Motor neuron (in vitro differentiated cells): Measurements from ENCODE around the gene ZNF791. TPM values are rescaled to one million over a fixed set of nuclear protein-coding genes. Genes with fewer than 3 reads are reported as not detected.

Experiments
- ATAC-seq, 8 experiments: fragments of 200-7000 bp; cut with Tn5 transposase; replicated peaks in 6 of 8; 2 replicates each; pipeline ENCODE4 v1.8.0; 2021; ENCODE audit warnings: mild to moderate bottlenecking in 8 of 8, moderate library complexity in 8 of 8
- H3K27ac ChIP-seq, 2 donors: fragments of 250-450 bp; sonication (Bioruptor Pico); 2 replicates each; pipeline ENCODE4 v1.9.0; 2021; ENCODE audit warnings: antibody characterized with exemption in 2 of 2, mild to moderate bottlenecking in 2 of 2, moderate library complexity in 1 of 2
- H3K4me1 ChIP-seq, 2 donors: fragments of 250-450 bp; sonication (Bioruptor Pico); replicated peaks in 1 of 2; 2 replicates each; pipeline ENCODE4 v1.6.1; 2021; ENCODE audit warnings: antibody characterized with exemption in 2 of 2, mild to moderate bottlenecking in 2 of 2, moderate library complexity in 1 of 2
- H3K4me3 ChIP-seq, 5 donors: fragments of 250-450 bp; sonication (Bioruptor Pico); 2 replicates each; pipeline ENCODE4 v1.9.0; 2021; ENCODE audit warnings: antibody characterized with exemption in 5 of 5, mild to moderate bottlenecking in 5 of 5, moderate library complexity in 4 of 5
- WGBS, 10 experiments: fragments of 450-650 bp; shearing (Covaris generic); methylation state at CpG; one replicate each; pipeline ENCODE4 v1.0.0; 2022; 5-methylcytosine and 5-hydroxymethylcytosine counted together
- in situ Hi-C, 9 experiments: fragments of 400-800 bp; cut with MboI; loops; one replicate each; pipeline ENCODE4 v1.15.0; 2021; ENCODE audit warnings: low sequenced_read_pairs in 9 of 9, low pct_unique_long_range_greater_than_20kb in 2 of 9; ENCODE audit not compliant: unreplicated experiment in 9 of 9
- total RNA-seq, 8 experiments: library from RNA; unstranded; fragments of 300-600 nt; gene quantifications; 2 replicates each; pipeline versions ENCODE4 v1.2.3 to v1.2.4, GENCODE V29; 2022

Gene ZNF791
- total RNA-seq, 8 experiments from 2014 or later = 12.1 to 26.4 (median 17.6) TPM

- ATAC-seq = peak in 7 of 8 experiments; percentile 12 to 77 (median 27)
- 55 to 100% (median 80%) methylated on average over 1 to 13 of the region's 29 CpGs; no CpG with 5 or more reads in 1 of the 10 experiments for WGBS, 10 experiments
- Histone ChIP-seq H3K4me1 (peaks cover 16 to 17% of the 10 kb centered on the region in 2 donors), H3K27ac (no peak overlapping the region), H3K4me3 (no peak overlapping the region)
- in situ Hi-C loops = no loop called here
These were observed 53.9 kb downstream of the ZNF791 start for GRCh38 chr19:12664406-12665280.

GRCh38 chr19:12665281-12665573 lies 54.5 kb downstream of the ZNF791 start:
- Histone ChIP-seq H3K4me3 (no peak overlapping the region), H3K27ac (no peak overlapping the region), H3K4me1 (peaks cover 16 to 18% of the 10 kb centered on the region in 2 donors)
- in situ Hi-C loops = no loop called here
- ATAC-seq = no peak
- 88 to 96% (median 93%) methylated on average over 4 to 6 of the region's 10 CpGs; no CpG with 5 or more reads in 6 of the 10 experiments for WGBS, 10 experiments

DNA sequence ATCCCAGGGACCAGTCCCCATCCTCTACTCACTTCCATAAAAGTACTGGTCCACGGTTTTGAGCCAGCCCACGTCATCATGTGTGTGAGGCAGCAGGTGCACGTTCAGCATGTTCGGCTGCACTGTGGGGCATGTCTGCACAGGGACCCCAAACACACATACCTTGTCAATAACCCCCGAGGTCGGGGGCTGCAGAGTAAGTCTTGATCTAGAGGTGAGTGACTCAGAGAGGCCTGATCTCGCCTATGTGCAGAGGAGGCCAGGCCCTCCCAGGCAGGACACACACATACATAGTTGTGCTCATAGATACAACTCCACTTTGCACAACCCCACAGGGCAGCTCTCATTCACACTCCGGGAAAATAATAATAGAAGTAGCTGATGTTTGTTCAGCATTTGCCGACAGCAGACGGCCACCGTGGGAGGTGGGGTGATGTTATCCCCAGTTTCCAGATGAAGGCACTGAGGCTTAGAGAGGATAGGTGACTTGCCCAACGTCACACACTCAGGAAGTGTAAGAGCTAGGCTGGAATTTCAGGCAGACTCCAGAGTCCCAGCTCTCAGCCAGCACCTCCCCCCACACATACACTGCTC lies 55.0 kb downstream of the ZNF791 start:
- in situ Hi-C loops = no loop called here
- Histone ChIP-seq H3K4me1 (peaks cover 16 to 23% of the 10 kb centered on the region in 2 donors), H3K27ac (no peak overlapping the region), H3K4me3 (peak overlapping the region; percentile 50 to 99 (median 81))
- ATAC-seq = no peak
- WGBS, 10 experiments = 10 to 62% (median 48%) methylated on average over 2 to 8 of the region's 12 CpGs; no CpG with 5 or more reads in 5 of the 10 experiments

- H3K27ac ChIP-seq = peak within 1 kb of the TSS; percentile 28 to 65
- in situ Hi-C loops = no loop called here
- peak within 1 kb of the TSS; percentile 50 to 99 (median 81) for H3K4me3 ChIP-seq
- H3K4me1 ChIP-seq = peaks cover 16 to 23% of the 10 kb centered on the region in 2 donors
- peak; percentile 45 to 92 (median 85) for ATAC-seq
- 0 to 20% (median 4%) methylated on average over 1 to 13 of the region's 46 CpGs; no CpG with 5 or more reads in 5 of the 10 experiments for WGBS, 10 experiments
These were observed 55.7 kb downstream of the ZNF791 start, which contains the start of the genes MAN2B1 and WDR83 for GRCh38 chr19:12666265-12667048. Gene MAN2B1, minus strand, starts transcription at chr19:12666742. Its CDS starts 41 bp downstream, at chr19:12666701. Gene WDR83, plus strand, starts transcription at chr19:12666807. Its CDS starts 2,984 bp downstream, at chr19:12669791.

- Histone ChIP-seq H3K4me1 (peaks cover 16 to 23% of the 10 kb centered on the region in 2 donors), H3K4me3 (peak overlapping the region in 2 of 5 donors; percentile 85 to 97), H3K27ac (no peak overlapping the region)
- WGBS, 10 experiments = 20 to 100% (median 80%) methylated on average over 1 to 4 of the region's 4 CpGs; no CpG with 5 or more reads in 4 of the 10 experiments
- in situ Hi-C loops = no loop called here
- ATAC-seq = no peak
These were observed 57.1 kb downstream of the ZNF791 start for GRCh38 chr19:12667731-12668302.

- WGBS, 10 experiments = 0 to 80% (median 67%) methylated on average over 1 to 2 of the region's 8 CpGs; no CpG with 5 or more reads in 5 of the 10 experiments
- H3K4me3 ChIP-seq = peak overlapping the region; percentile 81 to 97 (median 95)
- in situ Hi-C loops = no loop called here
- H3K27ac ChIP-seq = peak overlapping the region in 1 of 2 donors; percentile 99
- H3K4me1 ChIP-seq = peaks cover 16 to 23% of the 10 kb centered on the region in 2 donors
- ATAC-seq = no peak
These were observed 57.6 kb downstream of the ZNF791 start for GRCh38 chr19:12668346-12668745.

DNA sequence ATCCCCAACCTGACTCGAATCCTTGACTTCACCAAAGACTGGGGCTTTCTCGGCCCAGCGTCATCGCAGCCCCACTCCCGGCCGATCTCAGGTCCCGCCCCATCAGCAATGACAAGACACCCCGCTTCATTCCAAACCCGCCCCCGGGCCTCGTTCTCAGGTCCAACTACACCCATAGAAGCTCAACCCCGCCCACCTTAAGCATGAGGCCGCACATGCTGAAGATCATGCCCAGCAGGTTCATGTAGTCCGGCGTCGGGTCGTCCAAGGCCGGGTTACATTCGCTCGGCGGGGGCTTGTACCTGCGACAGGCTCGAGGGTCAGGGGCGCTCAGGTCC lies 58.2 kb downstream of the ZNF791 start:
- peak in 5 of 8 experiments; percentile 1 to 61 (median 40) for ATAC-seq
- Histone ChIP-seq H3K4me3 (peak overlapping the region; percentile 81 to 97 (median 95)), H3K4me1 (peaks cover 16 to 23% of the 10 kb centered on the region in 2 donors), H3K27ac (peak overlapping the region; percentile 97 to 99)
- WGBS, 10 experiments = 0 to 4% (median 0%) methylated on average over 2 to 10 of the region's 24 CpGs; no CpG with 5 or more reads in 6 of the 10 experiments
- in situ Hi-C loops = no loop called here

- Histone ChIP-seq H3K4me3 (peak overlapping the region; percentile 81 to 97 (median 95)), H3K4me1 (peaks cover 16 to 23% of the 10 kb centered on the region in 2 donors), H3K27ac (peak overlapping the region; percentile 97 to 99)
- 0 to 4% (median 0%) methylated on average over 4 to 19 of the region's 64 CpGs; no CpG with 5 or more reads in 1 of the 10 experiments for WGBS, 10 experiments
- in situ Hi-C loops = no loop called here
- peak; percentile 31 to 67 (median 46) for ATAC-seq
These were observed 58.8 kb downstream of the ZNF791 start for GRCh38 chr19:12669270-12670158.

DNA sequence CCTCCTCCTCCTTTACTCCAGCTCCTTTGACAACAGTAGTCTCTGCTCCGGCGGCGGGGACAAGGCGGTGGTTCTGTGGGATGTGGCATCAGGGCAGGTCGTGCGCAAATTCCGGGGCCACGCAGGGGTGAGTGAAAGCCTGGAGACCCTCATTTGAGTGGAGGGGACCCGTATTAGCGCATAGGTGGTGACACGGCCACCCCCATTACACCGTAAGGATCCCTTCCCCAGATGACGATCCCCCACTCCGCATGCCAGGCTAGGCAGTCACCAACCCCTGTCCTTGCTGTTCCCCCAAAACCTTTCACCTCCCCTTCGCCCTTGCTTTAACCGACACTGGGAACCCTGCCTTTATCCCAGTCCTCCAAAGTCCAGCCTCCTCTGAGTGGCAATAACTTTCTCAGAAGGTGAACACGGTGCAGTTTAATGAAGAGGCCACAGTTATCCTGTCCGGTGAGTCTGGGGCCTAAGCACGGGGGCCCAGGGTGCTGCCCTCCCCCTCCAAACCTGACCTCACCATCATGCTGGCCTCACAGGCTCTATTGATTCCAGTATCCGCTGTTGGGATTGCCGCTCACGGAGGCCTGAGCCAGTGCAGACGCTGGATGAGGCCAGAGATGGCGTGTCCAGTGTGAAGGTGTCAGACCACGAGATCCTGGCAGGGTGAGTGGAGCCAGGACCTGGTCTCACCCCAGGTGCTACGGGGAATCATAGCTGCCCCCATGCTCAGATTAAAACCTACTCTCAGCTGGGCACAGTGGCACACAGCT lies 59.6 kb downstream of the ZNF791 start:
- Histone ChIP-seq H3K27ac (peak overlapping the region; percentile 97 to 99), H3K4me1 (peaks cover 16 to 19% of the 10 kb centered on the region in 2 donors), H3K4me3 (peak overlapping the region; percentile 81 to 97 (median 95))
- ATAC-seq = no peak
- in situ Hi-C loops = no loop called here
- WGBS, 10 experiments = 19 to 100% (median 78%) methylated on average over 2 to 5 of the region's 26 CpGs; no CpG with 5 or more reads in 4 of the 10 experiments

DNA sequence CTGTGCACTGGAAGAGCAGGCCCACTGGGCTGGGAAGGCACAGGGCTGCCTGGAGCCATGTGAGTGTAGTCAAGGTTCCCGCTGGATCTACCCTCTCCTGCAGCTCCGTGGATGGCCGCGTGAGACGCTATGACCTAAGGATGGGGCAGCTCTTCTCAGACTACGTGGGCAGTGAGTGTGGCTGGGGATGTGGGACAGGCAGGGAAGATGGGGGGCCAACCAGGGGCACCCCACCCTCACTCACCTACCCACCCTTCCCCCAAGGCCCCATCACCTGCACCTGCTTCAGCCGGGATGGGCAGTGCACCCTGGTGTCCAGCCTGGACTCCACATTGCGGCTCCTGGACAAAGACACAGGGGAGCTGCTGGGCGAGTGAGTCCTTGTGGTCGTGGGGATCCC lies 62.0 kb downstream of the ZNF791 start:
- H3K4me3 ChIP-seq = no peak overlapping the region
- in situ Hi-C loops = no loop called here
- ATAC-seq = no peak
- WGBS, 10 experiments = 60 to 80% methylated on average over 1 of the region's 10 CpGs; no CpG with 5 or more reads in 8 of the 10 experiments
- no peak overlapping the region for H3K27ac ChIP-seq
- peaks cover 7 to 10% of the 10 kb centered on the region in 2 donors for H3K4me1 ChIP-seq

DNA sequence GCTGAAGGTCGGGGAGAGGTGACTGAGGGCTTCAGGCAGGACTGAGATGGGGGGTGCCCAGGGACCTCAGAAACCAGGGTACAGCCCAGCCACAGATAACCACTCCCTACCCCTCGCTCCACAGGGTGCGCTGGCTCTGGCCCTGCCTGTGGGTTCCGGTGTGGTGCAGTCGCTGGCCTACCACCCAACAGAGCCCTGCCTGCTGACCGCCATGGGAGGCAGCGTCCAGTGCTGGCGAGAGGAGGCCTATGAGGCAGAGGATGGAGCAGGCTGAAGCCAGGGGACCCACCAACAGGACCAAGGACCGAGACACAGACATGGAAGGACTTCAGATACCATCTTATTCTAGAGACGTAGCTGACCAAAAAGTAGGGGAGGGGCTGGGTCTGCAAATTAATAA lies 64.7 kb downstream of the ZNF791 start:
- Histone ChIP-seq H3K4me1 (peaks cover 3 to 4% of the 10 kb centered on the region in 2 donors), H3K4me3 (no peak overlapping the region), H3K27ac (no peak overlapping the region)
- in situ Hi-C loops = no loop called here
- 93 to 100% (median 100%) methylated on average over 1 to 7 of the region's 10 CpGs; no CpG with 5 or more reads in 5 of the 10 experiments for WGBS, 10 experiments
- peak in 2 of 8 experiments; percentile 6 to 12 for ATAC-seq
